GM23248 (cell line): ENCODE data around the gene C2orf69. TPM values are rescaled to one million over a fixed set of nuclear protein-coding genes. Genes with fewer than 3 reads are reported as not detected.

Source experiments
- DNase-seq: peaks from one replicate; pipeline ENCODE4 v3.0.0-alpha.2; 2015
- H2AFZ ChIP-seq: fragments of 200-600 bp; sonication (generic); 2 replicates; pipeline ENCODE4 v1.6.1; 2016; ENCODE audit warnings: antibody characterized with exemption
- H3F3A ChIP-seq: fragments of 200-600 bp; sonication (generic); 2 replicates; pipeline ENCODE4 v1.6.1; 2016; ENCODE audit warnings: mild to moderate bottlenecking, antibody characterized with exemption, mixed run types; ENCODE audit not compliant: insufficient read depth
- H3K27ac ChIP-seq: fragments of 200-600 bp; sonication (generic); 2 replicates; pipeline ENCODE4 v1.5.1; 2016; ENCODE audit warnings: mild to moderate bottlenecking
- H3K27me3 ChIP-seq: fragments of 200-600 bp; sonication (generic); replicated peaks from 2 replicates; pipeline ENCODE4 v1.6.1; 2016; ENCODE audit warnings: mild to moderate bottlenecking; ENCODE audit not compliant: insufficient read depth
- H3K36me3 ChIP-seq: fragments of 200-600 bp; sonication (generic); 2 replicates; pipeline ENCODE4 v1.6.1; 2016; ENCODE audit warnings: low read depth, mild to moderate bottlenecking
- H3K4me1 ChIP-seq: fragments of 200-600 bp; sonication (generic); 2 replicates; pipeline ENCODE4 v1.6.1; 2016; ENCODE audit warnings: mild to moderate bottlenecking; ENCODE audit not compliant: insufficient read depth
- H3K4me2 ChIP-seq: fragments of 200-600 bp; sonication (generic); one replicate; pipeline ENCODE4 v1.6.1; 2016; ENCODE audit warnings: mild to moderate bottlenecking; ENCODE audit not compliant: unreplicated experiment
- H3K4me3 ChIP-seq: fragments of 200-600 bp; sonication (generic); 2 replicates; pipeline ENCODE4 v1.5.1; 2016; ENCODE audit warnings: mild to moderate bottlenecking
- H3K79me2 ChIP-seq: fragments of 200-600 bp; sonication (generic); 2 replicates; pipeline ENCODE4 v1.6.1; 2016; ENCODE audit warnings: mild to moderate bottlenecking; ENCODE audit not compliant: insufficient read depth
- H3K9ac ChIP-seq: fragments of 200-600 bp; sonication (generic); 2 replicates; pipeline ENCODE4 v1.6.1; 2016; ENCODE audit warnings: mild to moderate bottlenecking
- H3K9me2 ChIP-seq: fragments of 200-600 bp; sonication (generic); 2 replicates; pipeline ENCODE4 v1.6.1; 2016; ENCODE audit warnings: mixed run types, mild to moderate bottlenecking, moderate library complexity; ENCODE audit not compliant: insufficient read depth
- H3K9me3 ChIP-seq: fragments of 200-600 bp; sonication (generic); one replicate; pipeline ENCODE4 v1.6.1; 2017; ENCODE audit warnings: low read depth
- H4K20me1 ChIP-seq: fragments of 200-600 bp; sonication (generic); 2 replicates; pipeline ENCODE4 v1.6.0; 2016; ENCODE audit not compliant: insufficient read depth
- EZH2 ChIP-seq: fragments of 200-600 bp; sonication (generic); IDR thresholded peaks from 2 replicates; pipeline ENCODE4 v1.6.1; 2018; ENCODE audit warnings: antibody characterized with exemption, mild to moderate bottlenecking; ENCODE audit not compliant: insufficient read depth, poor library complexity, severe bottlenecking
- EZH2phosphoT487 ChIP-seq: fragments of 200-600 bp; sonication (generic); IDR thresholded peaks from 2 replicates; pipeline ENCODE4 v1.6.1; 2018; ENCODE audit warnings: antibody characterized with exemption, moderate library complexity, mild to moderate bottlenecking, low read depth; ENCODE audit not compliant: insufficient read depth
- WGBS, 2 experiments: methylation state at CpG; one replicate each; pipeline ENCODE4 v1.1.6; 2015 to 2017; ENCODE audit warnings: low lambda C conversion rate in 2 of 2, low coverage in 1 of 2; ENCODE audit errors: missing lambda C conversion rate in 2 of 2; 5-methylcytosine and 5-hydroxymethylcytosine counted together
- in situ Hi-C: fragments of 300-500 bp; cut with MboI; formaldehyde crosslinking; loops from 2 replicates; pipeline ENCODE4 v1.15.0; 2020
- polyA plus RNA-seq: library from polyadenylated mRNA; unstranded; fragments of >200 nt; fragmentation: Nextera tagmentation; extraction: Ambion mirVana; gene quantifications from 2 replicates; pipeline ENCODE4 v1.2.1, GENCODE V29; 2016
- total RNA-seq: library from RNA; depleted of rRNA; stranded (reverse); fragments of >200 nt; shearing (Covaris generic); gene quantifications from 2 replicates; pipeline ENCODE4 v1.2.3, GENCODE V29; 2014

Gene C2orf69
- total and polyA plus RNA-seq, 2 experiments from 2014 or later = 14.5 to 19.9 TPM

- no peaks in the 10 kb centered on the region for H3K4me1 ChIP-seq
- H3K4me3 ChIP-seq = no peak overlapping the region
- H3K9me2 ChIP-seq = no peaks in the 10 kb centered on the region
- no peak for DNase-seq
- no peak overlapping the region for H2AFZ ChIP-seq
- H3K27ac ChIP-seq = no peak overlapping the region
- H3K27me3 ChIP-seq = no peaks in the 10 kb centered on the region
- H3K36me3 ChIP-seq = no peaks in the 10 kb centered on the region
- no peaks in the 10 kb centered on the region for H3K79me2 ChIP-seq
- no peak for TF ChIP-seq EZH2phosphoT487
- no peak for TF ChIP-seq EZH2
- no peaks in the 10 kb centered on the region for H4K20me1 ChIP-seq
- H3K4me2 ChIP-seq = no peak overlapping the region
- H3K9ac ChIP-seq = no peak overlapping the region
- 88 to 92% methylated on average over 1 of the region's 1 CpG for WGBS, 2 experiments
- H3F3A ChIP-seq = no peaks in the 10 kb centered on the region
- H3K9me3 ChIP-seq = no peaks in the 10 kb centered on the region
- in situ Hi-C loops = no loop called here
These were observed 41.9 kb upstream of the C2orf69 start for GRCh38 chr2:199869227-199869541.

DNA sequence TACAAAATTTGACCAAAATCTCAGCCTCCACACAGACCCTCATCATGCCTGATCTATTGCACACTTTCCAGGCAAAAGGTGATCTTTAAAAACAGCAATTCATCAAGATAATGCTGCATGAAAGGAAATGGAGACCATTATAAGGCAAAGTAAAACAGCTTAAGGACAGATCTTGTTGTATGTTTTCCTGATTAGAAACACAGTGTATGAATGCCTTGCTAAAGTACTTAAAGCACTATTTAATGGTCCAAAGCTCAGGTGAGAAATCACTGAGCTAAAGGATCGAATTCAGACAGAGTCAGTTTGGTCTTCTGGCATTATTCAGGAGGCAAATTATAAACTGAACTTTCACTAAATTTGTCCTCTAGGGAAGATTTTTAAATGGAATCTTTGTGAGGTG is 41.4 kb upstream of the C2orf69 start:
- Histone ChIP-seq H3K4me3 (no peak overlapping the region), H3F3A (no peaks in the 10 kb centered on the region), H3K4me2 (no peak overlapping the region), H3K27ac (no peak overlapping the region), H4K20me1 (no peaks in the 10 kb centered on the region), H3K4me1 (no peaks in the 10 kb centered on the region), H3K9me3 (no peaks in the 10 kb centered on the region), H3K36me3 (no peaks in the 10 kb centered on the region), H3K9me2 (no peaks in the 10 kb centered on the region), H2AFZ (no peak overlapping the region), H3K27me3 (no peaks in the 10 kb centered on the region), H3K79me2 (no peaks in the 10 kb centered on the region), H3K9ac (no peak overlapping the region)
- 4 to 6% methylated on average over 1 of the region's 1 CpG for WGBS, 2 experiments
- no peak for TF ChIP-seq EZH2
- TF ChIP-seq EZH2phosphoT487 = no peak
- in situ Hi-C loops = no loop called here
- no peak for DNase-seq

GRCh38 chr2:199870581-199870980 is 40.5 kb upstream of the C2orf69 start:
- Histone ChIP-seq H3K9ac (no peak overlapping the region), H3K36me3 (no peaks in the 10 kb centered on the region), H3K4me2 (no peak overlapping the region), H3K79me2 (no peaks in the 10 kb centered on the region), H3K9me2 (no peaks in the 10 kb centered on the region), H3K27ac (no peak overlapping the region), H3K9me3 (no peaks in the 10 kb centered on the region), H3F3A (no peaks in the 10 kb centered on the region), H3K4me3 (no peak overlapping the region), H3K27me3 (no peaks in the 10 kb centered on the region), H3K4me1 (0 out of 2 replicates have a peak, but pooled peaks cover 5% of the 10 kb centered on the region), H4K20me1 (no peaks in the 10 kb centered on the region), H2AFZ (no peak overlapping the region)
- TF ChIP-seq EZH2phosphoT487 = no peak
- TF ChIP-seq EZH2 = no peak
- DNase-seq = no peak
- in situ Hi-C loops = no loop called here
- 36 to 45% methylated on average over 1 of the region's 1 CpG for WGBS, 2 experiments

GRCh38 chr2:199874209-199874608 is 36.9 kb upstream of the C2orf69 start:
- no peaks in the 10 kb centered on the region for H3K9me2 ChIP-seq
- TF ChIP-seq EZH2 = no peak
- TF ChIP-seq EZH2phosphoT487 = no peak
- no peak overlapping the region for H3K9ac ChIP-seq
- no peaks in the 10 kb centered on the region for H3K36me3 ChIP-seq
- no peaks in the 10 kb centered on the region for H3K9me3 ChIP-seq
- WGBS, 2 experiments = 55 to 57% methylated on average over 1 of the region's 1 CpG
- no peaks in the 10 kb centered on the region for H3K27me3 ChIP-seq
- in situ Hi-C loops = no loop called here
- no peak overlapping the region for H2AFZ ChIP-seq
- H3K79me2 ChIP-seq = no peaks in the 10 kb centered on the region
- no peaks in the 10 kb centered on the region for H4K20me1 ChIP-seq
- H3F3A ChIP-seq = no peaks in the 10 kb centered on the region
- 0 out of 2 replicates have a peak, but pooled peaks cover 6% of the 10 kb centered on the region for H3K4me1 ChIP-seq
- H3K4me2 ChIP-seq = no peak overlapping the region
- DNase-seq = no peak
- no peak overlapping the region for H3K4me3 ChIP-seq
- no peak overlapping the region for H3K27ac ChIP-seq

GRCh38 chr2:199875400-199875799 is 35.7 kb upstream of the C2orf69 start:
- H3F3A ChIP-seq = no peaks in the 10 kb centered on the region
- H3K9me2 ChIP-seq = no peaks in the 10 kb centered on the region
- no peak overlapping the region for H2AFZ ChIP-seq
- WGBS, 2 experiments = 33 to 42% methylated on average over 1 of the region's 1 CpG
- TF ChIP-seq EZH2 (no peak), EZH2phosphoT487 (no peak)
- DNase-seq = peak; percentile 9
- no peaks in the 10 kb centered on the region for H3K79me2 ChIP-seq
- no peak overlapping the region for H3K4me2 ChIP-seq
- in situ Hi-C loops = no loop called here
- no peak overlapping the region for H3K4me3 ChIP-seq
- no peak overlapping the region for H3K9ac ChIP-seq
- no peaks in the 10 kb centered on the region for H3K36me3 ChIP-seq
- H3K4me1 ChIP-seq = 0 out of 2 replicates have a peak, but pooled peaks cover 6% of the 10 kb centered on the region
- H4K20me1 ChIP-seq = no peaks in the 10 kb centered on the region
- H3K9me3 ChIP-seq = no peaks in the 10 kb centered on the region
- H3K27me3 ChIP-seq = no peaks in the 10 kb centered on the region
- H3K27ac ChIP-seq = no peak overlapping the region
